ENCODE measurements around the gene SNN.

DNA sequence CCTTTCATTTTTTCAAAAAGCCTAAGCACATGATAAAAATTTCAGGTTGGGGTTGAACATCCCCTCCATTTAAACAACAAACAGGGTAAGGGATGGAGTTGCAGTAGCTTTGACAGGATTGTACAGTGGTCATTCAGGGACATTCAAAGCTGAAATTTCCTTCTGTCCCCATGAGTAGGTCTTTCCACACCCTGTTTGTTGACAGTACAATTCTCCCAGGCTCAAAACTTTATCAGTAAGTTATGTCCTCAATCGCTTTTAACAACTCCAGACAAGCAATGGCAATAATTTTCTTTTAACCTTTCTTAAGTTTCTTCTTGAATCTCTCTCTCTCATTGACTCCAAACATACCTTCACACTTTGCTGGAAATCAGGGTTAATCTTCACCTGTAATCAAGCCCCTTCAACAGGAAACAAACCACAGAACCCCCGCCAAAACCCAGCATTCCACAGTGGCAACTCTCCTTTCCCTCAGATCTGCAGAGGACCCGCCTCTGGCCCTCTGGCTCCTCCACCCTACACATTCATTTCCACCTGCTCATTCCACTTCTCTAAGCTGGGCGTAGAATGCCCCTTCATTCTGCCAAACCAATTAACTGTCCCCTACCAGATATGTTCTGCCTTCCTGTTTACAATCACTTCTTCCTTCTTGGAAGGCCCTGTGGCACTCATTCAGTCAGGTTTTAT is 53.7 kb downstream of the SNN start:
- TF ChIP-seq, protein P1, sequence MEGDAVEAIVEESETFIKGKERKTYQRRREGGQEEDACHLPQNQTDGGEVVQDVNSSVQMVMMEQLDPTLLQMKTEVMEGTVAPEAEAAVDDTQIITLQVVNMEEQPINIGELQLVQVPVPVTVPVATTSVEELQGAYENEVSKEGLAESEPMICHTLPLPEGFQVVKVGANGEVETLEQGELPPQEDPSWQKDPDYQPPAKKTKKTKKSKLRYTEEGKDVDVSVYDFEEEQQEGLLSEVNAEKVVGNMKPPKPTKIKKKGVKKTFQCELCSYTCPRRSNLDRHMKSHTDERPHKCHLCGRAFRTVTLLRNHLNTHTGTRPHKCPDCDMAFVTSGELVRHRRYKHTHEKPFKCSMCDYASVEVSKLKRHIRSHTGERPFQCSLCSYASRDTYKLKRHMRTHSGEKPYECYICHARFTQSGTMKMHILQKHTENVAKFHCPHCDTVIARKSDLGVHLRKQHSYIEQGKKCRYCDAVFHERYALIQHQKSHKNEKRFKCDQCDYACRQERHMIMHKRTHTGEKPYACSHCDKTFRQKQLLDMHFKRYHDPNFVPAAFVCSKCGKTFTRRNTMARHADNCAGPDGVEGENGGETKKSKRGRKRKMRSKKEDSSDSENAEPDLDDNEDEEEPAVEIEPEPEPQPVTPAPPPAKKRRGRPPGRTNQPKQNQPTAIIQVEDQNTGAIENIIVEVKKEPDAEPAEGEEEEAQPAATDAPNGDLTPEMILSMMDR (IDR thresholded peaks at IDR 0.05; ENCODE audit: poor library complexity, severe bottlenecking) = no peak
- TF ChIP-seq EZH2 (IDR thresholded peaks at IDR 0.05; ENCODE audit: borderline replicate concordance, insufficient read depth, low read length, poor library complexity, severe bottlenecking) (no peak), MXI1 (conservative IDR thresholded peaks at IDR 0.05; ENCODE audit: poor library complexity, severe bottlenecking) (no peak), POLR2AphosphoS5 (IDR thresholded peaks at IDR 0.05) (no peak), EP300 (conservative IDR thresholded peaks at IDR 0.05; ENCODE audit: poor library complexity, severe bottlenecking) (no peak), TAF1 (IDR thresholded peaks at IDR 0.05; ENCODE audit: low read depth) (no peak), RAD21 (conservative IDR thresholded peaks at IDR 0.05) (no peak)

All from neural cell (in vitro differentiated cells).